ENCODE data around the gene PPM1M. TPM values are rescaled to one million over a fixed set of nuclear protein-coding genes. Genes with fewer than 3 reads are reported as not detected.
A peak's percentile ranks its signal among the peaks of the same experiment; 100 is the strongest.

Gene PPM1M
- total and polyA plus RNA-seq, 2 donors from 2014 or later, result 23.2 to 32.5 TPM

DNA sequence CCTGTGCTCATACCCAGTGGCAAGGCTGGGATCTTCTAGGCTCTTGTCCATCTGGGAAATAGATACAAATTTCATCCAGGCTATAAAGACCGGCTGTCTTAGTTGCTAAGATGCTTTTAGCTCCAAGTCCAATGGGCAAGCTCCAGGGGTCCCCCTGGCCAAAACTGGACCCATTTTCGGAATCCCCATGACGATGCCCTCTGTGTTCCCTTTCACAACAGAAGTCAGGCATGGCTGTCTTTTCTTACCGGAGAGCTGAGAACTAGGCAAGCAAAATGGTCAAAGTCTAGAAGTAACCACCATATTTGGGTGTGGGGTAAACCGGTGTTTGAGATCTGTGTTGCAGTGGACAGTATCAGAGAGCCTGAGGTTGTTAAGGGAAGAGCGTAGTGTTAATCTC lies 43.1 kb downstream of the PPM1M start:
- H3K27ac ChIP-seq (ENCODE audit: low read depth in 2 of 2, low read length in 2 of 2), result peak overlapping the region; percentile 48 to 52
- peak overlapping the region in 1 of 3 donors; percentile 9 for H3K9ac ChIP-seq (ENCODE audit: low read length in 3 of 3)

GRCh38 chr3:52289338-52289746 lies 43.8 kb downstream of the PPM1M start:
- Histone ChIP-seq H3K4me1 (ENCODE audit: control insufficient read depth in 2 of 3, insufficient read depth in 2 of 3, low read depth in 1 of 3, low read length in 3 of 3) (peaks cover 5 to 36% (median 11%) of the 10 kb centered on the region in 3 donors), H3K4me3 (ENCODE audit: low read length in 3 of 3) (peak overlapping the region in 1 of 3 donors; percentile 96)
- peak in 2 of 5 donors; percentile 27 to 44 for DNase-seq

More for the DNA sequence above, 43.1 kb downstream of the PPM1M start:
- H3K27me3 ChIP-seq (ENCODE audit: control insufficient read depth, insufficient read depth, low read length), result no peaks in the 10 kb centered on the region
- H3K4me3 ChIP-seq (ENCODE audit: low read length in 3 of 3), result peak overlapping the region in 2 of 3 donors; percentile 4 to 96
- no peak for TF ChIP-seq CTCF (IDR thresholded peaks at IDR 0.05; ENCODE audit: borderline replicate concordance, extremely low read depth, insufficient read depth)
- FAIRE-seq (no peak), DNase-seq (peak in 1 of 5 donors; percentile 31)
- H3K4me1 ChIP-seq (ENCODE audit: control insufficient read depth in 2 of 3, insufficient read depth in 2 of 3, low read depth in 1 of 3, low read length in 3 of 3), result peaks cover 6 to 36% (median 17%) of the 10 kb centered on the region in 3 donors
- intact Hi-C loops (cut with DNase I), result no loop called here
- H3K9me3 ChIP-seq (ENCODE audit: control insufficient read depth in 2 of 3, insufficient read depth in 1 of 3, low read length in 3 of 3), result no peaks in the 10 kb centered on the region
- H3K36me3 ChIP-seq (ENCODE audit: control insufficient read depth in 2 of 3, insufficient read depth in 3 of 3, low read length in 3 of 3), result peaks cover 0 to 15% (median 8%) of the 10 kb centered on the region in 3 donors

DNA sequence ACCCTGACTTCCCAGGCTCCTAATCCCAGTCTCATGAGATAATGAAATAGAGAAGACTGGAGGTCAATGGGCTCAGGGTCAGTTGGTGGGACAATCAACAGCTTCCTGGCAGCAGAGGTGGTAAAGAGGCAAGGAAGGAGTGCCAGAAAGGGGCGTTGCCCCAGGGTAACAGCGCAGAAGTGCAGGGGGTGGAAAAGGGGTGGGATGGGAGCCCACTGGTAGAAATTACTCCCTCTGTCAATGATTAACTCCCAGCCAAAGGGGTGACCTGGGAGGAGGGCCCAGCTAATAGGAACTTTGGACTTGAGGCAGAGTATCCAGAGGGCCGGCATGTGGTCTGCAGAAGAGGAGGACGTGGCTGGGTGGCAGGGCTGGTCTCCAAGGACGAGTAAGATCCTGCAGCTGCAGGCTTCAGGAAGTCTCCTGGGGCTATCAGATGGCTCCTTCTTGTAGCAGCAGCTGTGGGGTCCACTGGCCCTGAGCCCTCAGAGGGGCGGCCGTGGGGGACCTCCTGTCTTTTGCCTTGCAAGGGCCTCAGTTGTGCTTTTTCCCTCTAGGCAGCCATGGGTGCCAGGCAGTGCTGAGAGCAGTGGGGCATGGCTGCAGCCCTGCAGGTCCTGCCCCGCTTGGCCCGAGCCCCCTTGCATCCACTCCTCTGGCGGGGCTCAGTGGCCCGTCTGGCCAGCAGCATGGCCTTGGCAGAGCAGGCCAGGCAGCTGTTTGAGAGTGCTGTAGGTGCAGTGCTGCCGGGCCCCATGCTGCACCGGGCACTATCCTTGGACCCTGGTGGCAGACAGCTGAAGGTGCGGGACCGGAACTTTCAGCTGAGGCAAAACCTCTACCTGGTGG lies 44.4 kb downstream of the PPM1M start:
- H3K27me3 ChIP-seq (ENCODE audit: control insufficient read depth, insufficient read depth, low read length), result no peaks in the 10 kb centered on the region
- H3K4me3 ChIP-seq (ENCODE audit: low read length in 3 of 3), result peak overlapping the region in 2 of 3 donors; percentile 45 to 96
- H3K9me3 ChIP-seq (ENCODE audit: control insufficient read depth in 2 of 3, insufficient read depth in 1 of 3, low read length in 3 of 3), result no peaks in the 10 kb centered on the region
- H3K27ac ChIP-seq (ENCODE audit: low read depth in 2 of 2, low read length in 2 of 2), result peak overlapping the region; percentile 48 to 52
- intact Hi-C loops (cut with DNase I), result no loop called here
- DNase-seq (peak in 4 of 5 donors; percentile 46 to 85 (median 72)), FAIRE-seq (no peak)
- peaks cover 2 to 36% (median 8%) of the 10 kb centered on the region in 3 donors for H3K4me1 ChIP-seq (ENCODE audit: control insufficient read depth in 2 of 3, insufficient read depth in 2 of 3, low read depth in 1 of 3, low read length in 3 of 3)
- H3K9ac ChIP-seq (ENCODE audit: low read length in 3 of 3), result no peak overlapping the region
- H3K36me3 ChIP-seq (ENCODE audit: control insufficient read depth in 2 of 3, insufficient read depth in 3 of 3, low read length in 3 of 3), result peaks cover 0 to 15% (median 8%) of the 10 kb centered on the region in 3 donors
- TF ChIP-seq CTCF (IDR thresholded peaks at IDR 0.05; ENCODE audit: borderline replicate concordance, extremely low read depth, insufficient read depth), result no peak

More at GRCh38 chr3:52289338-52289746, 43.8 kb downstream of the PPM1M start:
- no peaks in the 10 kb centered on the region for H3K27me3 ChIP-seq (ENCODE audit: control insufficient read depth, insufficient read depth, low read length)
- no peak overlapping the region for H3K9ac ChIP-seq (ENCODE audit: low read length in 3 of 3)
- peaks cover 0 to 15% (median 8%) of the 10 kb centered on the region in 3 donors for H3K36me3 ChIP-seq (ENCODE audit: control insufficient read depth in 2 of 3, insufficient read depth in 3 of 3, low read length in 3 of 3)
- no peak for TF ChIP-seq CTCF (IDR thresholded peaks at IDR 0.05; ENCODE audit: borderline replicate concordance, extremely low read depth, insufficient read depth)
- FAIRE-seq, result no peak
- H3K9me3 ChIP-seq (ENCODE audit: control insufficient read depth in 2 of 3, insufficient read depth in 1 of 3, low read length in 3 of 3), result no peaks in the 10 kb centered on the region
- intact Hi-C loops (cut with DNase I), result no loop called here
- peak overlapping the region; percentile 48 to 52 for H3K27ac ChIP-seq (ENCODE audit: low read depth in 2 of 2, low read length in 2 of 2)
